ENCODE data around the gene SLC12A8. TPM values are rescaled to one million over a fixed set of nuclear protein-coding genes. Genes with fewer than 3 reads are reported as not detected.

Gene SLC12A8
- total and polyA plus RNA-seq, 2 experiments from 2014 or later, result 6.9 to 15.9 TPM

DNA sequence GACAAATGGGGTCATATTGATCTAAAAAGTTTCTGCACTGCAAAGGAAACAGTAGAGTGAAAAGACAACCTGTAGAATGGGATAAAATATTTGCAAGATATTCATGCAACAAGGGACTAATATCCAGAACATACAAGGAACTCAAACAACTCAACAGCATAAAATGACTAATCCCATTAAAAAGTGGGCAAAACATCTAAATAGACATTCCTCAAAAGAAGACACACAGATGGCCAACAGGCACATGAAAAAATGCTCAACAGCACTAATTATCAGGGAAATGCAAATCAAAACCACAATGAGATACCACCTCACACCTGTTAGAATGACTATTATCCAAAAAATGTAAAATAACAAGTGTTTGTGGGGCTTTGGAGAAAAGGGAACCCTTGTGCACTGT is 8.8 kb downstream of the SLC12A8 start:
- no peaks in the 10 kb centered on the region; the same call in 2 of the 3 replicates for H3K4me1 Mint-ChIP-seq
- Histone ChIP-seq H3K9me2 (ENCODE audit: insufficient read depth) (no peaks in the 10 kb centered on the region), H3K36me3 (ENCODE audit: insufficient read depth) (no peaks in the 10 kb centered on the region), H3K27ac (ENCODE audit: low read depth) (no peak overlapping the region), H3F3A (replicated peaks; ENCODE audit: low read depth) (no peaks in the 10 kb centered on the region), H3K27me3 (ENCODE audit: insufficient read depth) (no peaks in the 10 kb centered on the region), H3K79me2 (replicated peaks; ENCODE audit: insufficient read depth) (no peaks in the 10 kb centered on the region), H2AFZ (no peak overlapping the region), H3K4me2 (no peak overlapping the region), H3K4me1 (ENCODE audit: insufficient read depth) (no peaks in the 10 kb centered on the region), H4K20me1 (replicated peaks; ENCODE audit: insufficient read depth) (no peaks in the 10 kb centered on the region), H3K4me3 (no peak overlapping the region)
- TF ChIP-seq NANOG (IDR thresholded peaks at IDR 0.05; ENCODE audit: borderline replicate concordance) (no peak), EZH2 (IDR thresholded peaks at IDR 0.05; ENCODE audit: low read depth, unreplicated experiment) (no peak), ZNF114 (CRISPR knock-in tag; IDR thresholded peaks at IDR 0.05) (no peak), STAT1 (IDR thresholded peaks at IDR 0.05; ENCODE audit: unreplicated experiment) (no peak), EZH2phosphoT487 (IDR thresholded peaks at IDR 0.05; ENCODE audit: unreplicated experiment) (no peak), JUNB (IDR thresholded peaks at IDR 0.05; ENCODE audit: unreplicated experiment) (no peak), POLR2AphosphoS5 (IDR thresholded peaks at IDR 0.05; ENCODE audit: low read depth) (no peak), ZNF331 (CRISPR knock-in tag; IDR thresholded peaks at IDR 0.05; ENCODE audit: low read depth) (no peak), CREB1 (CRISPR knock-in tag; IDR thresholded peaks at IDR 0.05; ENCODE audit: low read depth) (no peak)
- TF ChIP-seq, protein P1, sequence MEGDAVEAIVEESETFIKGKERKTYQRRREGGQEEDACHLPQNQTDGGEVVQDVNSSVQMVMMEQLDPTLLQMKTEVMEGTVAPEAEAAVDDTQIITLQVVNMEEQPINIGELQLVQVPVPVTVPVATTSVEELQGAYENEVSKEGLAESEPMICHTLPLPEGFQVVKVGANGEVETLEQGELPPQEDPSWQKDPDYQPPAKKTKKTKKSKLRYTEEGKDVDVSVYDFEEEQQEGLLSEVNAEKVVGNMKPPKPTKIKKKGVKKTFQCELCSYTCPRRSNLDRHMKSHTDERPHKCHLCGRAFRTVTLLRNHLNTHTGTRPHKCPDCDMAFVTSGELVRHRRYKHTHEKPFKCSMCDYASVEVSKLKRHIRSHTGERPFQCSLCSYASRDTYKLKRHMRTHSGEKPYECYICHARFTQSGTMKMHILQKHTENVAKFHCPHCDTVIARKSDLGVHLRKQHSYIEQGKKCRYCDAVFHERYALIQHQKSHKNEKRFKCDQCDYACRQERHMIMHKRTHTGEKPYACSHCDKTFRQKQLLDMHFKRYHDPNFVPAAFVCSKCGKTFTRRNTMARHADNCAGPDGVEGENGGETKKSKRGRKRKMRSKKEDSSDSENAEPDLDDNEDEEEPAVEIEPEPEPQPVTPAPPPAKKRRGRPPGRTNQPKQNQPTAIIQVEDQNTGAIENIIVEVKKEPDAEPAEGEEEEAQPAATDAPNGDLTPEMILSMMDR (conservative IDR thresholded peaks at IDR 0.05; ENCODE audit: low read depth in 2 of 2), result no peak
- TF ChIP-seq, protein P2, sequence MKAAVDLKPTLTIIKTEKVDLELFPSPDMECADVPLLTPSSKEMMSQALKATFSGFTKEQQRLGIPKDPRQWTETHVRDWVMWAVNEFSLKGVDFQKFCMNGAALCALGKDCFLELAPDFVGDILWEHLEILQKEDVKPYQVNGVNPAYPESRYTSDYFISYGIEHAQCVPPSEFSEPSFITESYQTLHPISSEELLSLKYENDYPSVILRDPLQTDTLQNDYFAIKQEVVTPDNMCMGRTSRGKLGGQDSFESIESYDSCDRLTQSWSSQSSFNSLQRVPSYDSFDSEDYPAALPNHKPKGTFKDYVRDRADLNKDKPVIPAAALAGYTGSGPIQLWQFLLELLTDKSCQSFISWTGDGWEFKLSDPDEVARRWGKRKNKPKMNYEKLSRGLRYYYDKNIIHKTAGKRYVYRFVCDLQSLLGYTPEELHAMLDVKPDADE (IDR thresholded peaks at IDR 0.05), result no peak
- TF ChIP-seq, protein P3, sequence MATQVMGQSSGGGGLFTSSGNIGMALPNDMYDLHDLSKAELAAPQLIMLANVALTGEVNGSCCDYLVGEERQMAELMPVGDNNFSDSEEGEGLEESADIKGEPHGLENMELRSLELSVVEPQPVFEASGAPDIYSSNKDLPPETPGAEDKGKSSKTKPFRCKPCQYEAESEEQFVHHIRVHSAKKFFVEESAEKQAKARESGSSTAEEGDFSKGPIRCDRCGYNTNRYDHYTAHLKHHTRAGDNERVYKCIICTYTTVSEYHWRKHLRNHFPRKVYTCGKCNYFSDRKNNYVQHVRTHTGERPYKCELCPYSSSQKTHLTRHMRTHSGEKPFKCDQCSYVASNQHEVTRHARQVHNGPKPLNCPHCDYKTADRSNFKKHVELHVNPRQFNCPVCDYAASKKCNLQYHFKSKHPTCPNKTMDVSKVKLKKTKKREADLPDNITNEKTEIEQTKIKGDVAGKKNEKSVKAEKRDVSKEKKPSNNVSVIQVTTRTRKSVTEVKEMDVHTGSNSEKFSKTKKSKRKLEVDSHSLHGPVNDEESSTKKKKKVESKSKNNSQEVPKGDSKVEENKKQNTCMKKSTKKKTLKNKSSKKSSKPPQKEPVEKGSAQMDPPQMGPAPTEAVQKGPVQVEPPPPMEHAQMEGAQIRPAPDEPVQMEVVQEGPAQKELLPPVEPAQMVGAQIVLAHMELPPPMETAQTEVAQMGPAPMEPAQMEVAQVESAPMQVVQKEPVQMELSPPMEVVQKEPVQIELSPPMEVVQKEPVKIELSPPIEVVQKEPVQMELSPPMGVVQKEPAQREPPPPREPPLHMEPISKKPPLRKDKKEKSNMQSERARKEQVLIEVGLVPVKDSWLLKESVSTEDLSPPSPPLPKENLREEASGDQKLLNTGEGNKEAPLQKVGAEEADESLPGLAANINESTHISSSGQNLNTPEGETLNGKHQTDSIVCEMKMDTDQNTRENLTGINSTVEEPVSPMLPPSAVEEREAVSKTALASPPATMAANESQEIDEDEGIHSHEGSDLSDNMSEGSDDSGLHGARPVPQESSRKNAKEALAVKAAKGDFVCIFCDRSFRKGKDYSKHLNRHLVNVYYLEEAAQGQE (IDR thresholded peaks at IDR 0.05; ENCODE audit: unreplicated experiment), result no peak
- TF ChIP-seq, protein P4, sequence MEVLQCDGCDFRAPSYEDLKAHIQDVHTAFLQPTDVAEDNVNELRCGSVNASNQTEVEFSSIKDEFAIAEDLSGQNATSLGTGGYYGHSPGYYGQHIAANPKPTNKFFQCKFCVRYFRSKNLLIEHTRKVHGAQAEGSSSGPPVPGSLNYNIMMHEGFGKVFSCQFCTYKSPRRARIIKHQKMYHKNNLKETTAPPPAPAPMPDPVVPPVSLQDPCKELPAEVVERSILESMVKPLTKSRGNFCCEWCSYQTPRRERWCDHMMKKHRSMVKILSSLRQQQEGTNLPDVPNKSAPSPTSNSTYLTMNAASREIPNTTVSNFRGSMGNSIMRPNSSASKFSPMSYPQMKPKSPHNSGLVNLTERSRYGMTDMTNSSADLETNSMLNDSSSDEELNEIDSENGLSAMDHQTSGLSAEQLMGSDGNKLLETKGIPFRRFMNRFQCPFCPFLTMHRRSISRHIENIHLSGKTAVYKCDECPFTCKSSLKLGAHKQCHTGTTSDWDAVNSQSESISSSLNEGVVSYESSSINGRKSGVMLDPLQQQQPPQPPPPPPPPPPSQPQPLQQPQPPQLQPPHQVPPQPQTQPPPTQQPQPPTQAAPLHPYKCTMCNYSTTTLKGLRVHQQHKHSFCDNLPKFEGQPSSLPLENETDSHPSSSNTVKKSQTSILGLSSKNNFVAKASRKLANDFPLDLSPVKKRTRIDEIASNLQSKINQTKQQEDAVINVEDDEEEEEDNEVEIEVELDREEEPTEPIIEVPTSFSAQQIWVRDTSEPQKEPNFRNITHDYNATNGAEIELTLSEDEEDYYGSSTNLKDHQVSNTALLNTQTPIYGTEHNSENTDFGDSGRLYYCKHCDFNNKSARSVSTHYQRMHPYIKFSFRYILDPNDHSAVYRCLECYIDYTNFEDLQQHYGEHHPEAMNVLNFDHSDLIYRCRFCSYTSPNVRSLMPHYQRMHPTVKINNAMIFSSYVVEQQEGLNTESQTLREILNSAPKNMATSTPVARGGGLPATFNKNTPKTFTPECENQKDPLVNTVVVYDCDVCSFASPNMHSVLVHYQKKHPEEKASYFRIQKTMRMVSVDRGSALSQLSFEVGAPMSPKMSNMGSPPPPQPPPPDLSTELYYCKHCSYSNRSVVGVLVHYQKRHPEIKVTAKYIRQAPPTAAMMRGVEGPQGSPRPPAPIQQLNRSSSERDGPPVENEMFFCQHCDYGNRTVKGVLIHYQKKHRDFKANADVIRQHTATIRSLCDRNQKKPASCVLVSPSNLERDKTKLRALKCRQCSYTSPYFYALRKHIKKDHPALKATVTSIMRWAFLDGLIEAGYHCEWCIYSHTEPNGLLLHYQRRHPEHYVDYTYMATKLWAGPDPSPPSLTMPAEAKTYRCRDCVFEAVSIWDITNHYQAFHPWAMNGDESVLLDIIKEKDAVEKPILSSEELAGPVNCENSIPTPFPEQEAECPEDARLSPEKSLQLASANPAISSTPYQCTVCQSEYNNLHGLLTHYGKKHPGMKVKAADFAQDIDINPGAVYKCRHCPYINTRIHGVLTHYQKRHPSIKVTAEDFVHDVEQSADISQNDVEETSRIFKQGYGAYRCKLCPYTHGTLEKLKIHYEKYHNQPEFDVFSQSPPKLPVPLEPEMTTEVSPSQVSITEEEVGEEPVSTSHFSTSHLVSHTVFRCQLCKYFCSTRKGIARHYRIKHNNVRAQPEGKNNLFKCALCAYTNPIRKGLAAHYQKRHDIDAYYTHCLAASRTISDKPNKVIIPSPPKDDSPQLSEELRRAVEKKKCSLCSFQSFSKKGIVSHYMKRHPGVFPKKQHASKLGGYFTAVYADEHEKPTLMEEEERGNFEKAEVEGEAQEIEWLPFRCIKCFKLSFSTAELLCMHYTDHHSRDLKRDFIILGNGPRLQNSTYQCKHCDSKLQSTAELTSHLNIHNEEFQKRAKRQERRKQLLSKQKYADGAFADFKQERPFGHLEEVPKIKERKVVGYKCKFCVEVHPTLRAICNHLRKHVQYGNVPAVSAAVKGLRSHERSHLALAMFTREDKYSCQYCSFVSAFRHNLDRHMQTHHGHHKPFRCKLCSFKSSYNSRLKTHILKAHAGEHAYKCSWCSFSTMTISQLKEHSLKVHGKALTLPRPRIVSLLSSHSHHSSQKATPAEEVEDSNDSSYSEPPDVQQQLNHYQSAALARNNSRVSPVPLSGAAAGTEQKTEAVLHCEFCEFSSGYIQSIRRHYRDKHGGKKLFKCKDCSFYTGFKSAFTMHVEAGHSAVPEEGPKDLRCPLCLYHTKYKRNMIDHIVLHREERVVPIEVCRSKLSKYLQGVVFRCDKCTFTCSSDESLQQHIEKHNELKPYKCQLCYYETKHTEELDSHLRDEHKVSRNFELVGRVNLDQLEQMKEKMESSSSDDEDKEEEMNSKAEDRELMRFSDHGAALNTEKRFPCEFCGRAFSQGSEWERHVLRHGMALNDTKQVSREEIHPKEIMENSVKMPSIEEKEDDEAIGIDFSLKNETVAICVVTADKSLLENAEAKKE (CRISPR knock-in tag; IDR thresholded peaks at IDR 0.05), result no peak
- DNase-seq (ENCODE audit: low spot score), result no peak
- H3K27me3 Mint-ChIP-seq (ENCODE audit: insufficient read depth, low read depth, poor library complexity), result peaks cover 2% of the 10 kb centered on the region
- no peak overlapping the region for H3K4me3 Mint-ChIP-seq
- no peaks in the 10 kb centered on the region for H3K36me3 Mint-ChIP-seq (ENCODE audit: low read depth)
- no peak for ATAC-seq
- no peaks in the 10 kb centered on the region for H3K9me3 Mint-ChIP-seq
- no peak overlapping the region for H3K27ac Mint-ChIP-seq
